OCI-LY1 (cell line): ENCODE measurements around the gene NT5DC1.
A peak's percentile ranks its signal among the peaks of the same experiment; 100 is the strongest.

Experiments
- H2AFZ ChIP-seq: fragments of 200-600 bp; sonication (generic), shearing (Covaris generic); 2 replicates; pipeline ENCODE4 v1.6.0; 2014; ENCODE audit warnings: antibody characterized with exemption, mild to moderate bottlenecking, low read length
- H3F3A ChIP-seq: fragments of 200-600 bp; sonication (generic), shearing (Covaris generic); 2 replicates; pipeline ENCODE4 v1.6.0; 2014; ENCODE audit warnings: mild to moderate bottlenecking, antibody characterized with exemption, low read length, moderate library complexity; ENCODE audit not compliant: insufficient read depth
- H3K27ac ChIP-seq: fragments of 200-600 bp; sonication (generic); 2 replicates; pipeline ENCODE4 v1.5.1; 2014; ENCODE audit warnings: low read length, mixed run types, mild to moderate bottlenecking, low read depth; ENCODE audit not compliant: poor library complexity, severe bottlenecking
- H3K27me3 ChIP-seq: fragments of 200-600 bp; sonication (generic); 2 replicates; pipeline ENCODE4 v1.6.0; 2014; ENCODE audit warnings: antibody characterized with exemption, mild to moderate bottlenecking, low read length, moderate library complexity; ENCODE audit not compliant: insufficient read depth
- H3K36me3 ChIP-seq: fragments of 200-600 bp; sonication (generic); 2 replicates; pipeline ENCODE4 v1.6.1; 2014; ENCODE audit warnings: mild to moderate bottlenecking, antibody characterized with exemption, low read length, moderate library complexity, mixed read lengths; ENCODE audit not compliant: insufficient read depth
- H3K4me1 ChIP-seq: fragments of 200-600 bp; sonication (generic); 2 replicates; pipeline ENCODE4 v1.5.1; 2014; ENCODE audit warnings: mild to moderate bottlenecking, low read length, moderate library complexity; ENCODE audit not compliant: insufficient read depth, severe bottlenecking
- H3K4me2 ChIP-seq: fragments of 200-600 bp; sonication (generic), shearing (Covaris generic); 2 replicates; pipeline ENCODE4 v1.6.1; 2014; ENCODE audit warnings: low read length
- H3K4me3 ChIP-seq: fragments of 200-600 bp; sonication (generic); 2 replicates; pipeline ENCODE4 v1.5.1; 2014; ENCODE audit warnings: low read length, low read depth, mild to moderate bottlenecking, mixed read lengths; ENCODE audit not compliant: poor library complexity, severe bottlenecking
- H3K79me2 ChIP-seq: fragments of 200-600 bp; shearing (Covaris generic); 2 replicates; pipeline ENCODE4 v1.6.1; 2016; ENCODE audit warnings: mixed run types, low read length, mixed read lengths; ENCODE audit not compliant: insufficient read depth
- H3K9ac ChIP-seq: fragments of 200-600 bp; sonication (generic), shearing (Covaris generic); 2 replicates; pipeline ENCODE4 v1.6.1; 2014; ENCODE audit warnings: mild to moderate bottlenecking, low read length, mixed read lengths
- H3K9me2 ChIP-seq: fragments of 200-600 bp; sonication (generic), shearing (Covaris generic); 2 replicates; pipeline ENCODE4 v1.6.1; 2014; ENCODE audit warnings: low read depth, mild to moderate bottlenecking, low read length, mixed read lengths
- H3K9me3 ChIP-seq: fragments of 200-600 bp; shearing (Covaris generic); 2 replicates; pipeline ENCODE4 v1.6.1; 2014; ENCODE audit warnings: low read length, mixed read lengths
- H4K20me1 ChIP-seq: fragments of 200-600 bp; sonication (generic), shearing (Covaris generic); 2 replicates; pipeline ENCODE4 v1.6.0; 2016; ENCODE audit warnings: mild to moderate bottlenecking, low read length; ENCODE audit not compliant: insufficient read depth
- CTCF ChIP-seq: fragments of 200-600 bp; sonication (generic), shearing (Covaris generic); IDR thresholded peaks from 2 replicates; pipeline ENCODE4 v1.5.1; 2017; ENCODE audit warnings: mild to moderate bottlenecking, antibody characterized with exemption, low read length, moderate library complexity, mixed read lengths
- EZH2 ChIP-seq: fragments of 200-600 bp; sonication (generic), shearing (Covaris generic); IDR thresholded peaks from 2 replicates; pipeline ENCODE4 v1.8.0; 2017; ENCODE audit warnings: borderline replicate concordance, mixed run types, mild to moderate bottlenecking, antibody characterized with exemption, low read length, moderate library complexity, mixed read lengths

Gene NT5DC1

GRCh38 chr6:116251568-116252384 is 151.1 kb downstream of the NT5DC1 start:
- no peak overlapping the region; the same call in 1 of the 2 replicates for H3K9ac ChIP-seq

DNA sequence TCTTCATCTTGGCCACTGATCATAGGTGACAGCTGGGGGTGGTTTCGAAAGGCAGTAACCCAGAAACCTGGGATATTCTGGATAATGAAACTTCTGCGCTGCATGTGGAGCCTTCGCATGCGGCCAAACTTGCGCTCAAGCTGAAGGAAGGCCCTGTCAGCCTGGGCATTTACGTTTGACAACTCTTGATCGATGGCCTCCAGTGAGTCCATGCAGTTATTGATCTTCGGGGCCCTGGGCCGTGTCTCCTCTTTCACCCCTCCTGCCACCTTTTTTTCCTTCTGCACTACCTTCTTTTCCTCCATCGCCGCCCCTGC is 152.5 kb downstream of the NT5DC1 start:
- Histone ChIP-seq H3K4me1 (peaks cover 53% of the 10 kb centered on the region), H3K9me2 (no peaks in the 10 kb centered on the region), H2AFZ (no peak overlapping the region), H3K27ac (no peak overlapping the region), H3K4me3 (peak overlapping the region; percentile 76), H3K9ac (peak overlapping the region; percentile 91), H3F3A (no peaks in the 10 kb centered on the region), H4K20me1 (no peaks in the 10 kb centered on the region), H3K36me3 (peaks cover 15% of the 10 kb centered on the region; the same call in 1 of the 2 replicates), H3K9me3 (no peaks in the 10 kb centered on the region), H3K4me2 (peak overlapping the region; percentile 78), H3K79me2 (peaks cover 12% of the 10 kb centered on the region; the same call in 1 of the 2 replicates), H3K27me3 (no peaks in the 10 kb centered on the region)
- TF ChIP-seq EZH2 (no peak), CTCF (no peak)

More at GRCh38 chr6:116251568-116252384, 151.1 kb downstream of the NT5DC1 start:
- Histone ChIP-seq H3K9me2 (no peaks in the 10 kb centered on the region), H3K27ac (no peak overlapping the region), H3K4me3 (peak overlapping the region; percentile 76), H3K4me1 (peaks cover 53% of the 10 kb centered on the region), H4K20me1 (no peaks in the 10 kb centered on the region), H3K27me3 (no peaks in the 10 kb centered on the region), H3K79me2 (peaks cover 12% of the 10 kb centered on the region; the same call in 1 of the 2 replicates), H3F3A (no peaks in the 10 kb centered on the region), H3K9me3 (no peaks in the 10 kb centered on the region), H2AFZ (no peak overlapping the region), H3K36me3 (peaks cover 15% of the 10 kb centered on the region; the same call in 1 of the 2 replicates), H3K4me2 (peak overlapping the region; percentile 78)
- TF ChIP-seq EZH2, result no peak
- TF ChIP-seq CTCF, result no peak

DNA sequence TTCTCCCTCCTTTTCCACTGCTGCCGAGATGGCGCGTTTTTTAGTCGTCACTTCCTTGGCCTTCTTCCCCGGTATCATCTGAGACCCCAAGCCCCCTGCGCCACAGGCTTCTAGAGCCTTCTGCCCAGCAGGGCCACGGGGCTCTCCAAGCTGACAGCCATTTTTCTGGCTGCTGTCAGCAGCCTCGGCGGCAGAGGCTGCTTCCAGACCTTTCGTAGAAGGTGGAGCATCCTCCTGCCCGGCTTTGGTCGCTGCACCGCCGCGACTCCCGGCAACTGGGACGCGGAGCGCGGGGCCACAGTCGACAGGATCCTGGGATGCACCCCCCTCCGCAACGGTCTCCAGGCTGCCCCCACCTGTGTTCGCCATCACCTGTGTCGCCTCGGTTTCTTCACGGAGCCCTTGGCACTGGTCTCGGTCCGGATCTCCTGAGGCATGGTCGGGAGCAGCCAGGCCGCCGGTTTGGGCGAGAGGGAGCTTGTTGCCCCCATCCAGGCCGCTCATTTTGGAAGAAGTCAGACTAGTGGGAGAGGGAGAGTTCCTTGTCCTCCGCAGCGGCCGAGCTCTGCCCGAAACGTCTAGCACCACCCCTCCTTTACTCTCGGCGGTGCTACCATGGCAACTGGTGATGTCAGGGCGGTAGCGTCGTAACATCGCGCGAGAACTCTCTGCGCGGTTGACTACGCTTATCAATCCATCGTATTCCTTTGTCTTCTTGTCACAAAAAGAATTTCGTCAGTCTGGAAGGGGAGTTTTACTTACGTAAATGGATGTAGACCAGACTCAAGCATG is 153.0 kb downstream of the NT5DC1 start, which contains the start of gene TSPYL4:
Gene TSPYL4 (minus strand): TSS at position 571 of the 792 bp plus-strand sequence. CDS start 67 bp downstream, at position 504.
- H3K4me3 ChIP-seq, result peak within 1 kb of the TSS; percentile 76
- H3K79me2 ChIP-seq, result peaks cover 12% of the 10 kb centered on the region; the same call in 1 of the 2 replicates
- no peak for TF ChIP-seq EZH2
- no peak for TF ChIP-seq CTCF
- peaks cover 53% of the 10 kb centered on the region for H3K4me1 ChIP-seq
- no peaks in the 10 kb centered on the region for H3K9me2 ChIP-seq
- peak within 1 kb of the TSS; percentile 91 for H3K9ac ChIP-seq
- H3K36me3 ChIP-seq, result peaks cover 15% of the 10 kb centered on the region; the same call in 1 of the 2 replicates
- H3K9me3 ChIP-seq, result no peaks in the 10 kb centered on the region
- no peaks in the 10 kb centered on the region for H3F3A ChIP-seq
- H3K27me3 ChIP-seq, result no peaks in the 10 kb centered on the region
- H3K27ac ChIP-seq, result peak within 1 kb of the TSS; percentile 16
- H4K20me1 ChIP-seq, result no peaks in the 10 kb centered on the region
- peak within 1 kb of the TSS; percentile 78 for H3K4me2 ChIP-seq
- peak within 1 kb of the TSS; percentile 55 for H2AFZ ChIP-seq
